ENCODE data around the gene CCDC97.

CCDC97 gene

DNA sequence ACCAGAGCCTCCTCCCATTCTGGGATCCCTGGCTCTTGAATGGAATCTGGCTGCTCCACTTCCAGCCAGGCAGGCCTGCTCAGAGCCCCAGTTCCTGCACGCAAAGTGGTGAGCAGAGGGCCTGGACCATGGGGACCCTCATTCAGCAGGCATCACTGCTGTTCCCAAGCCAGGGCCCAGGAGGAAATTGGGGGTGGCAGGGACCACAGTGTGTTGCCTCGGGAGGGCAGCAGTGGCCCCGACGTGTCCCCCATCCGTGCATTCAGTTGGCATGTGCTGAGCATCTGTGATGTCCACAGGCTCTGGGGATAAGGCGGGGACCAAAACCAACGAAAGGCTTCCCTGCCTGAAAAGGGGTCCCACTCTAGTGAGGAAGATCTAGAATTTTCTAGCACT, 11.2 kb downstream of the CCDC97 start:
- DNase-seq, result no peak

DNA sequence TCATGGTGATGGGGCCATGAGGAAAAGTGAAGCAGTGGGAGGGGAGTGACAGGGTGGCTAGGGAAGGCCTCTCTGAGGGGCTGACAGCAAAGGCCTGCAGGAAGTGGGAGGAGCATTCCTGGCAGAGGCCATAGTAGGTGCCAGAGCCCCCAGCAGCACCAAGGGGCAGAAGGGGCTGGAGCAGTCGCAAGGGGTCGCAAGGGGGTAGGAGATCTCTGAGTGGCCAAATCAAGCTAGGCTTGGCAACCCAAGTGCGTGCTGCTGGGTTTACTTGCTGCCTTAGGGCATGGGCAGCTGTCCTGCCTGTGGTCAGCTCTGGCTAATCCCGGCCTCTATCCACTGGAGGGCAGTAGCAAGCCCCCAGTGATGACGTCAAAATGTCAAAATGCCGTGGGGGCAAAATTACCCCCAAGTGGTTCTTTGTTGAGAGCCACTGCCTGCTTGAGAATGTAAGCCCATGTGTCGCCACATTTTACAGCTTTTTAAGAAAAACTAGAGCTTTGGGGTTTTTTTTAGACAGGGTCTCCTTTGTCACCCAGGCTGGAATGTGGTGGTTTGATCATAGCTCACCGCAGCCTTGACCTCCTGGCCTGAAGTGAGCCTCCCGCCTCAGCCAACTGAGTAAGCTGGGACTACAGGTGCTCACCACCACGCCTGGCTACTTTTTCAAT, 11.8 kb downstream of the CCDC97 start:
- no peak for DNase-seq

DNA sequence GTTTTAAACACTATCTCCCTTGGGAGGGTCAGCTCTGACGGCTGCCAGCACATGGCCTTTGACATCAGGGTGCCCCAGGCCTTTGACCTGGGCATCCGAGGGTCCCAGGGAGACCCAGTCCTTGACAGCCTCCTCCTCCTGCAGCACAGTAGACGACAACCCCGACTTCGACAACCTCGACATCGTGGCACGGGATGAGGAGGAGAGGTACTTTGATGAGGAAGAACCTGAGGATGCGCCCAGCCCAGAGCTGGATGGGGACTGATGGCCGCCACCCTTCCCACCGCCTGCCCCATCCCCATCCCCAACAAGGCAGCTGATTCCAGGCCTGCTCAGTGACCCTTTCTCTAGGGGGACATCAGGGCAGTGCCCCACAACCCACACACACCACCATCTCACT, 12.5 kb downstream of the CCDC97 start:
- DNase-seq, result no peak

DNA sequence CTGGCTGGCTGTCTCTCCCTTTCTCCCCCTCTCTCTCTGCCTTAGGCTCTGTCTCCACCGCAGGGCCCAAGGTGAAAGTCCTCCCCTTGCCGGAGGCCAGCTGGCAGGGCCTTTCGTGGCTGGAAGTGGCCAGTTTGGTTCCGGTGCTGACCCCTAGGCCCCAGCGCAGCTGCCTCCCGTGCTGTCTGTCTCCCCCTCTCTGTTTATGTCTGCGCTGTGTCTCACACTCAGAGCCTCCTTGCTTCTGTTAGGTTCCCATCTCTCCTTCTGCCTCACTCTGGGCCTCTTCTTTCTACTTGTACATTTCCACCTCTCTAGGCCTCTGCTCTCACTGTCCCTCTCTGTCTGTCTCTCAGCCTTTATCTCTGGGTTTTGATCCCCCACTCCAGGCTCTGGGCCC, 13.1 kb downstream of the CCDC97 start:
- DNase-seq, result no peak

DNA sequence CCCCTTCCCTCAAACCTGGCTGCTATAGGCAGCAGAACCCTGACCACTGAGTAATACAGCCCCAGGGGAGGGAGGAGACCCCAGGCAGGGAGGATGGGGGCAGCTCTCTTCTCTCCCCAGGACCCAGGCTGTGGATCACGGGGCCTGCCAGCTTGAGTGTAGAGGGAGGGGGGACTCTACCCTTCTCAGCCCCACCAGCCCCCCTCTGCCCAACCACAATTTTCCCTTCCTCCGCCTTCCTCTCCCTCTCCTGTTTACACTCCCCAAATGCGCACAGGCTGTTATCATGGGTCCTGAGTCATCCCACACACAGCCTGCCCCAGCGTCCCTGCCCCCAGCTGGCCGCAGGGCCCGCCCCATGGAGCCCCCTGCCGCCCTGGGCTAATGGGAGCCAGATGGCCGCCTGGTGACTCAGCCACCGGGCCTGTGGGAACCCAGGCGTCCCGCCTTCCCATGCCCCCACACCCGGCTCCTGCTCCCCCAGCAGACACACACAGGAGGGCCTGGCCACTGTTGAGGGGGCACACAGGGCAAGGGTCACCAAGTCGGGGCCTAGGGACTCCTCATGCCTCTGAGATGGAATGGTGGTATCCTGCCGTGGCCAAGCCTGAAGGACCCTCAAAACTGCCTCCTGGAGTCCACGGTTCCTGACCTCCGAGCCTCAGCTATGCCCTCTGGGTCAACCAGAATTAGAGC, 13.6 kb downstream of the CCDC97 start:
- DNase-seq, result no peak

DNA sequence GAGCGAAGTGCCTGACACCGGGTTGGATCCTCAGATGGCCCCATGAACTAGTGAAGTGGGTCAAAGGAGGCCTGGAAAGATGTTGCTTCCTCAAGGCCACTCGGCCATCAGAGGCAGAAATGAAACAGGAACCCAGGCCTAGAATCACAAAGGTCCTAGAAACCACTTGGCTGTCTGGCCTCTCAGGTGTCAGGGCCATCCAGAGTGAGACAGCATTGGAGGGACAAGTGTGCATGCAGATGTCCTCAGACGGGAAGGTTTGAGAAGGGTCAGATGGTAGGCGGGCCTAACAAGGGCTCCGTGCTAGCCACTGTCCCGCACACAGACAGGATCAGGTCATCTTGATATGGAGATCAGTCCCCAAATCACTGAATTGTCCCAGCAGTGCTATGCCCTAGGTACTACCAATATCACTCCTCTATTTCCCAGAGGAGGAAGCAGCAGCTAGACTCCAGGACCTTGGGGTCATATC, 14.3 kb downstream of the CCDC97 start:
- DNase-seq, result no peak

DNA sequence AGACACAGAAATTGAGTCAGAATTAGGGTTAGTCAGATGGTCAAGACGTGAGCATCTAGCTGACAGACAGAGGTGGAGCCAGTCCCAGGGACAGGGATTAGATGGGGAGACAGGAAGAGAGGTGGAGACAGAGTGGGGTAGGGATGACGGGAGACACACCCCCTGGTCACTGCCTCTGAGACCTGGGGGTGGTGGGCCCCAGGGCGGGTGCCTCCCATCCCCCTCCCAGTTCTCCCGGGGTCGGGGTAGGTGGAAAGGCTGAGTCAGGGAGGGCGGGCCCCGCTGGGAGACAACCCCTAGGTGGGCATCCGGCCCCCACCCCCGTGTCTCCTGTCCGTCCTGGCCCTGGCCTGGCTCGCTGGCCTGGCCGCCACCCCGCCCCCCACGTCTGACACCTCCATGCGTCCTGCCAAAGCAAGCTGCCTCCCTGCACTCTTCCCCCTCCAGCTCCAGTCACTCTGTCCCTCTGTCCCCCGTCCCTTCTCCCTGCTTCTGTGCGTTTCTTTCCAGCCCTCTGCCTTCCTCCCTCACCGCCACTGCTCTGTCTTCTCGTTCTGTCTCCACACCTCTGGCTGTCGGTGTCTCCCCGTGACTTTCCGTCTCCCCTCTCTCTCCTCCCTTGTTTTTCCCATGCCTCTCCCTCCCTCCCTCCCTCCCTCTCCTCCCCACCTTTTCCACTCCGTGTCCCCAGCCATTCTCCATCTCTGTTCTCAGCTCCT, 15.1 kb downstream of the CCDC97 start:
- DNase-seq, result no peak

DNA sequence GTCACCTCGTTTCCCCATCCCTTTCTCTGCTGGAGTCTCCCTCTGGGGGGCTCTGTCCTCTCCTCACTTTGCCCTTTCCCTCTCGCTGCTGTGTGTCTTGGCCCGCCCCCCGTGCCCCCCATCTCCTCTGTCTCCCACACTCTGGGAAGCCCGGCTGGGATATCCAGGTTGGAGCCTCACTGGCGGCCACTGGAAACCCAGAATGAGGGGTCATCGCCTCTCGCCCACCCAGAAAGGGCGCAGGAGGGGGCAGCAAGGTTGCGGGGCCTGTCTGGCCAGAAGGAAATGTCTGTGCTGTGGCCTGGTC, 15.6 kb downstream of the CCDC97 start:
- DNase-seq, result no peak

DNA sequence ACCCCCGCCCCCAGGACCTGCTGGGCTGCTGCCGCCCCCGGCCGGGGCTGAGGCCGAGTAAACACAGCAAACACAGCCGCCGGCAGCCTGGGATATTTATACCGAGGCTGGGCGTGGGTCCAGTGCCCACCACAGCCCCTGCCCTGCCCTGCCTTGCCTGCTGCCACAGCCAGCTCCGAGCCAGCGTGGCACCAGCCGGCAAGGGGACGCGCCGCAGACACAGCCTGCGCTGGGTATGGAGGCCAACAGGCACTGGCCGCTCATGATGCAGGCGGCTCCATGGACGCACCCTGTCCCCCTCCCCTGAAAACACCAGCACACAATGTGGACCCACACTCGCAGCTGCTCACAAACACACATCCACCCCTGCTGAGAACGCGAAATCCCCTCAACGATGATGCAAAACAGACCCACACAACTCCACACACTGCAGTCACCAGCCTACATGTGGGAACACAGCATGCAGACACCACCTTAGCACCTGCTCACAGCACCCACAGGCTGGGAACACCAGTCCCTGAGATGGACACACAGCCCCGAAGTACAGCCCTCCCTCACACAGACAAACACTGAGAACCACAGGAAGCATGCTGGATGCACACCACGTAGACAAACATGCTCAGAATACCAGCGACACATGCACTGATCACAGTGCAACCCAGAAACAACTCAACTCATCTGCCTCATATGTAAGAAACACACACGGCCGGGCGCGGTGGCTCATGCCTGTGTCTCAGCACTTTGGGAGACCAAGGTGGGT, 16.2 kb downstream of the CCDC97 start:
- DNase-seq, result no peak

DNA sequence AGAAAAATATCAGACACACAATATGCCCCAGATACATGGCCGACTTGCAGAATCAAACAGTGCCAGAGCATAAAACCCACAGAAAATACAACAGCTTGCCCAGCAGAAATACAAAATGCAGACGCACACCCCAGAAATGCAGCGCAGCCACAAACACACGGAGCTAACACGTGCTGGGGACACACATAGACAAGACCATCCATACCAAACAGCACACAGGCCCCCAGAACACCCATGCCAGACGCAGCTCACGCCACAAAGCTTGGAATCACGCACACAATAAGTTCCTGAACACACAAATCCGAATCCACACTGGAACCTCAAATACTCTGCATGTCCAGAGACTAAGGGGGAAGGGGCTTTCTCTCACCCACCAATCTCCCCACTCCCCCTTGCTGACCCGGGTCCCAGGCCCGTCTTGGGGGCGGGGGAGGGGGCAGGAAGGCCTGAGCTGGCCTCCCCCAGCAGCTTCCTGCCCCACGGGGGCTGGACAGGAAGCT, 17.2 kb downstream of the CCDC97 start:
- no peak for DNase-seq

DNA sequence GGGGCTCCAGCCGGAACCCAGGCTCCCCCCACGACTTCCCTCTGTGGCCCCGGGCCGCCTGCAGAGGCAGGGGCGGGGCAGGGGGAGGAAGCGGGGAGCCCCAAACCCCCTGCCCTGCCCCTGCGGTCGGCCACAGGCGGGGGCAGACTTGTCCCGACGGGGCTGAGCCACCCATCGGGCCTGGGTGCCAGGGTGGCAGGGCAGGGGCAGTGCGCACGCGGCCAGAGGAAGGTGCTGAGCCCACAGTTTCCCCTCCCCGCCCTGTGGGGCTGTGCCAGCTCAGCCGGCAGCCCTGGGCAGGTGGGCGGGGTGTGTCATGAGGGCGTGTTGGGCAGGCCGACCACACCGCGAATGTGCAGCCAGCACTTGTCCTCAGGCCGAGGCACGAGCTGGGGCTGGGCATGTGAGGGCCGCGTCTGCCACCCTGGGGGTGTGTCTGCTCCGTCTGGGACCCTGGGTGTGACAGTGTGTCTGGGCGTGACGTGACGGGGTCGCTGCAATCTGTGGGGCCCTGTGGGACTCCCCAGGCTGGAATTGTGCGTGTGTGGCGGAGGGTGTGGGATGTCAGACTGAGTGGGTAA, 17.7 kb downstream of the CCDC97 start:
- DNase-seq, result peak; percentile 34

DNA sequence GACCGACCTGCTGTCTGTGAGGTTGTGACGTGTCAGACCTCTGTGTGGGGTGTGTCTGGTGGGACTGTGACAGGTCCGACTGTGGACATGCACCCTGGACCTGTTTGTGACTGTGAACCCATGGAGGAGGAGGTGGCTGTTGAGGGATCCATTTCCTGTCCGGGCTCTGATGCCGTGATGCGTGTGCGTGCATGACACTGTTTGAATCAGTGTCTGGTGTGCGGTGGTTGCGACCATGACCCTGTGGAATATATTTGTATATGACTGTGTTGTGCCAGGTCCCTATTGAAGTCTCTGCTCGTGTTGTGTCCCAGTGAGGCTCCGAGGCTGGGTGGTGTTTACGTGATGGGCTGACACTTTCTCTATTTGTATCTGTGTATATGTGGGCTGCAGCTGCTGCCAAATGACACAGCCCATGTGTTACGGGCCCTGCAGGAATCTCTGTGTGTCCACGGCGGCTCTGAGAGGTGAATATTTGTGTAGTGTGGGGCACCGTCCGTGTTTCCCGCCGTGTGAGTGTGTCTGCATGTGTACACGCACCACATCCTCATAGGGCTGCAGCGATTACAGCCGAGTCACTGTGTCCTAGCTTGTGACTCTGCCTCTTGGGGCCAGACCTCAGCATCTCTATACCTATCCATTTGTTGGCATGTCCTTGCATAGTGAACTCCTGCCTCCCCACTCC, 18.3 kb downstream of the CCDC97 start:
- DNase-seq, result no peak

DNA sequence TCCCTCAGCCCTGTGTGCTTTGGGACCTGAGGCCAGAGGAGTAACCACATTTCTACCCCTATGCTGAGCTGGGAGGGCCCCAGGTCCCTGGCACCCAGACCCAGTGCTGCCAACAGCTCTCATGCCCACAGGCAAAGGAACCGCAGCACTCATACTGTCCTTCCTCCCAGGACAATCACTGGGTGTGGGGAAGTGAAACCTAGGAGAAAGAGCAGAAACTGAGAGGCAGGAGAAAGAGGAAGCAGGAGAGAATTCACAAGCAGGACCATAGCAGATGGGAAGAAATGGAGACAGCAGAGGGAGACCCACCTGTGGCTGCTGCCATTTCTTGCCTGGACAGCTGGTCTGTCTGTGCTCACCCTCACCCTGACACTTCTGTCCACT, 18.9 kb downstream of the CCDC97 start:
- DNase-seq, result no peak

DNA sequence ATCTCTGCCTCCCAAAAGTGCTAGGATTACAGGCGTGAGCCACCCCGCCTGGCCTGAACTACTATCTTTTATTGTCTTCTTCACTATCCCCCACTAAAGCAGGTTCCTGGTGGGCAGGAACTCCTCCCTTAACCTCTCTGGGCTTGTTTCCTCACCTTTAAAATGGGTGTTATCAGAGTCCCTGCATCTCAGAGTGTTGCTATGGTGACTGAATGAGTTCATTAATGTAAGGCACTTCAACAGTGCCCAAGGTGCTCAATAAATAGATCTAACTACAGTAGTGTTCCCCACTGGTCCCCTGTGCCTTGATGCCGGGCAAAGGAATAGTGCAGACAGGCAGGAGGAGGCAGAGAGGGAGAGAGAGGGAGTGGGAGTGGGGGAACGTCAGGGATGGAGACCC, 20.5 kb downstream of the CCDC97 start:
- DNase-seq, result no peak

DNA sequence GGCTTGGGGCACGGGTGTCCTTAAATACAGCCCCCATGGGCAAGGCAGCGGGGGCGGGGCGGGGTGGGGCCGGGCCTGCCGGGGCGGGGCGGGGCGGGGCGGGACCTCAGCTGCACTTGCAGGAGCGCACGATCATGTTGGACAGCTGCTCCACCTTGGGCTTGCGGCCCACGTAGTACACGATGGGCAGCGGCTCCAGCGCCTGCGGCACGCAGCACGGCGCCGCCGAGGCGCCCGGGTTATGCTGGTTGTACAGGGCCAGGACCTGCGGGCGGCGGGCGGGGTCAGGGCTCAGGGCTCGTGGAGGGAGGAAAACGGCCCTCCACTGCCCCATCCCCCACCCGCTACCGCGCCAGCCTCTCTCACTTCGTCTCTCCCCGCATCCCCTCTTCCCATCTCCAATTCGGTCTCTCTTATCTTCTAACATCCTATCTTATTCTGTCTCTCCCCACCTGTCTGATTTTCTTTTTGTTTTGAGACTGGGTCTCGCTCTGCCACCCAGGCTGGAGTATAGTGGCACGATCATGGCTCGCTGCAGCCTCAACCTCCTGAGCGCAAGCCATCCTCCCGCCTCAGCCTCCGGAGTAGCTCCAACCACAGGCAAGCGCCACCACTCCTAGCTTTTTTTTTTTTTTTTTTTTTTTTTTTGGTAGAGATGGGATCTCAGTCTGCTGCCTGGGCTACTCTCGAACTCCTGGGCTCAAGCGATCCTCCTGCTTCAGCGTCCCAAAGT, 21.1 kb downstream of the CCDC97 start:
- no peak for DNase-seq

DNA sequence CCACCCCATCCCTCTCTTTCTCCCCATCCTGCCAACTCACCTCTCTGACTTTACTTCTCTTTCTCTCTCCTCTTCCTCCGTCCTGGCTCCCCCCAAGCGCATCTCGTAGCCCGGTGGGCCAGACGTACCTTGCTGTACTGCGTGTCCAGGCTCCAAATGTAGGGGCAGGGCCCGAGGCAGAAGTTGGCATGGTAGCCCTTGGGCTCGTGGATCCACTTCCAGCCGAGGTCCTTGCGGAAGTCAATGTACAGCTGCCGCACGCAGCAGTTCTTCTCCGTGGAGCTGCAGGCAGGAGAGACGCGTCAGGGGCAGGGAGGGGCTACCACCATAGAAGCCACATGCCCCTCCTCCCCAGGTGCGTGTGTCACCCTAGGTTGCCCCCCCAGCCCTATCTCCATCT, 22.0 kb downstream of the CCDC97 start:
- no peak for DNase-seq

DNA sequence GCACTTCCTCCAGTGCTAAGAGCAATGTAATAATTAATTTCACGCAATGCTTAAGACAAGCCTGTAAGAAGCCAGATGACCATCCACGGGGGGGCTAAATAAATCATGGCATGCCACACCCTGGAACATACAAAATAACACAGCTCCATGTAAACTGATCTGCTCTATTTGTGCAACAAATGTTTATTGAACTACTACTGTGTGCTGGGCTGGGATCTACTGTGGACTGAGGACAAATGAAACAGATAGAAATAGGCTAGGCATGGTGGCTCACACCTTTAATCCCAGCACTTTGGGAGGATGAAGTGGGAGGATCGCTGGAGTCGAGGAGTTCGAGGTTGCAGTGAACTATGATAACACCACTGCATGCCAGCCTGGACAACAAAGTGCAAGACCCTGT, 22.5 kb downstream of the CCDC97 start:
- DNase-seq, result no peak

DNA sequence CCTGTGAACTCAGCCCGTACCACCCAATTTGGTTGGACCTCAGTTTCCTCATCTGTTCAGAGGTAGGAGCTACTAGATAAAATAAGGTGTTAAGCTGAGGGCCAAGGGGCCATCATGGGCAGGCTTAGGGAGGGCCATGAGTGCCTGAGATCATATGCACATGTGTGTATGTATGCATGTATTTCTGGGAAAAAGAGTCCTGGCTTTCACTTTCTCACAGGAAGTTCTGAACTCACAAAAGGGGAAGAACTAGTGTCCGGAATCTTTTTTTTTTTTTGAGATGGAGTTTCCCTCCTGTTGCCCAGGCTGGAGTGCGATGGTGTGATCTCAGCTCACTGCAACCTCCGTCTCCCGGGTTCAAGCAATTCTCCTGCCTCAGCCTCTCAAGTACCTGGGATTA, 24.8 kb downstream of the CCDC97 start:
- no peak for DNase-seq

DNA sequence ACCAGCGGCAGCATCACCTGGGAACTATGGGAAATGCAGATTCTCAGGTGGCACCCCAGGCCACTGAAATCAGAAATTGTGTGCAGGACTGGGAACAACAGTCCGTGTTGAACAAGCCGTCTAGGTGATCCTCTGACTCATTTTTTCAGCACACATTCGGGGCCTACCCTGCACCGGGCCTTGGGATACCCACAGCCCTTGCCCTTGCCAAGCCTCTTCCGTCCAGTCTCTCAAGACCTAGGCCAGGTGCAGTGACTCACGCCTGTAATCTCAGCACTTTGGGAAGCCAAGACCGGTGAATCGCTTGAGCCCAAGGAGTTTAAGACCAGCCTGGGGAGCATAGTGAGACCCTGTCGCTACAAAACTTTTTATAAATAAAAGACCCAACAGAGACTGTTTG, 25.5 kb downstream of the CCDC97 start:
- DNase-seq, result no peak

DNA sequence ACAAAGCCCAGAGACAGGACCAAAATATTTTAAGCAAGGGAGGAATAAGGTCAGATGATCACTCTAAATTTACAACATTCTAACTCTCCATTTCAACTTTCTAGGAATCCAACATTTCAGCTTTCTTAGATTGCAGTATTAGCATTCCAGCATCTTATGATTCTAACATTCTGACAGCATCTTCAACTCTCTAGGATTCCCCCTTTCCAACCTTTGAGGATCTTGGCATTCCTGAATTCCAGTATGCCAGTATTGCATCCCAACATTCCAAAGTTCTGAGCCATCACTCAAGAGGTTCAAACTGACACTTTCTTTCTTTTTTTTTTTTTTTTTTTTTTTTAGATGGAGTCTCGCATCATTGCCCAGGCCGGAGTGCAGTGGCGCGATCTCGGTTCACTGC, 30.0 kb downstream of the CCDC97 start:
- no peak for DNase-seq

DNA sequence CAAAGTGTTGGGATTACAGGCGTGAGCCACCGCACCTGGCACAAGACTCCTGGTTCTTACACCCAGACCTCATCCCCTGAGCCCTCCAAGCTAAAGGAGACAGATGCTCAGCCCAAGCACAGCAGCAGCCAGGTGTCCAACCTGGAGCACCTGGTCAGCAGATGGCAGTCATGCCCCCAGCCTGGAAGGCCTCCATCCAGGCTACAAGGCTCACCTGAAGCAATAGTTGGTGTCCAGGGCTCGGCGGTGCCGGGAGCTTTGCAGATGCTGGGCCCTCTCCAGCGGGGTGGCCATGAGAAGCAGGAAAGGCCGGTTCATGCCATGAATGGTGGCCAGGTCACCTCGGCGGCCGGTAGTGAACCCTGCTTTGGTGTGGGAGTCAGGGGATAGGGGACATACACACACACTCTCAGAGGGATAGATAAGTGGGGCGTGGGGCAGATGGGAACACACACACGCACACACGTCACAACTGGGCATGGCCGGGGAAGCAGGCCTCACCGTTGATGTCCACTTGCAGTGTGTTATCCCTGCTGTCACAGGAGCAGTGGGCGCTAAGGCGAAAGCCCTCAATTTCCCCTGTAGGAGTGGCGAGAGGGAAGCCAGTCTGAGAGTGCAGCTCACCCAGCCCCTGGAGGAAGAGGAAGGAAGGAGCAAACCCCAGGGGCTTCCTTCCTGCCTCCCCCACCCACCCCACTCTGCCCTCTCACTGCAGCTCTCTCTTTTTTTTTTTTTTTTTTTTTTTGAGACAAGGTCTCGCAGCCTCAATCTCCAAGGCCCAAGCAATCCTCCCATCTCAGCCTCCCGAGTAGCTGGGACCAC, 31.9 kb downstream of the CCDC97 start:
- DNase-seq, result no peak

All from NCI-H1105 treated with DMSO at 0.1 percent for 48 hours (cell line).